HEK293T (cell line): ENCODE results near the gene TTC23L.

Experiments used
- CTCF ChIA-PET: fragments of 350-600 bp; formaldehyde crosslinking; extraction: SDS; loops from one replicate; lab custom pipeline; 2021; ENCODE audit warnings: antibody characterized with exemption, inconsistent platforms; lab: Yijun Ruan, JAX
- POLR2A ChIA-PET: fragments of 350-600 bp; formaldehyde crosslinking; extraction: SDS; loops from one replicate; lab custom pipeline; 2020; ENCODE audit warnings: antibody characterized with exemption, inconsistent platforms; lab: Yijun Ruan, JAX
- DNase-seq: peaks from one replicate; pipeline ENCODE4 v3.0.0; 2012; ENCODE audit warnings: mixed read lengths; ENCODE audit errors: extremely low spot score
- ARNT ChIP-seq: fragments of 450-650 bp; IDR thresholded peaks from 2 replicates; pipeline ENCODE4 v1.6.1; 2017; ENCODE audit warnings: mild to moderate bottlenecking
- BHLHE40 ChIP-seq: fragments of 450-650 bp; IDR thresholded peaks from 2 replicates; pipeline ENCODE4 v1.6.1; 2016; ENCODE audit warnings: mild to moderate bottlenecking, moderate library complexity, borderline replicate concordance
- CTBP1 ChIP-seq: fragments of 450-650 bp; IDR thresholded peaks from 2 replicates; pipeline ENCODE4 v1.6.1; 2016; ENCODE audit warnings: borderline replicate concordance
- ELF4 ChIP-seq: fragments of 450-650 bp; IDR thresholded peaks from 2 replicates; pipeline ENCODE4 v1.6.1; 2017; ENCODE audit warnings: antibody characterized with exemption
- FOXA1 ChIP-seq: fragments of 450-650 bp; IDR thresholded peaks from 2 replicates; pipeline ENCODE4 v1.6.1; 2016; ENCODE audit warnings: mild to moderate bottlenecking
- FOXK2 ChIP-seq: fragments of 450-650 bp; IDR thresholded peaks from 2 replicates; pipeline ENCODE4 v1.6.1; 2016; ENCODE audit warnings: mild to moderate bottlenecking
- FOXM1 ChIP-seq: fragments of 450-650 bp; IDR thresholded peaks from 2 replicates; pipeline ENCODE4 v1.6.1; 2017; ENCODE audit warnings: mild to moderate bottlenecking, borderline replicate concordance
- HDGF ChIP-seq: fragments of 450-650 bp; IDR thresholded peaks from 2 replicates; pipeline ENCODE4 v1.6.1; 2017; ENCODE audit warnings: antibody characterized with exemption, borderline replicate concordance
- L3MBTL2 ChIP-seq: fragments of 450-650 bp; conservative IDR thresholded peaks from 2 replicates; pipeline ENCODE4 v1.6.1; 2016; ENCODE audit warnings: mild to moderate bottlenecking
- LEF1 ChIP-seq: fragments of 450-650 bp; IDR thresholded peaks from 2 replicates; pipeline ENCODE4 v1.6.1; 2017; ENCODE audit warnings: mild to moderate bottlenecking, borderline replicate concordance
- NFRKB ChIP-seq: fragments of 450-650 bp; IDR thresholded peaks from 2 replicates; pipeline ENCODE4 v1.6.1; 2016; ENCODE audit warnings: mild to moderate bottlenecking, moderate library complexity
- PKNOX1 ChIP-seq: fragments of 450-650 bp; IDR thresholded peaks from 2 replicates; pipeline ENCODE4 v1.6.1; 2016
- SP1 ChIP-seq: fragments of 450-650 bp; IDR thresholded peaks from 2 replicates; pipeline ENCODE4 v1.6.1; 2017
- SUZ12 ChIP-seq: fragments of 450-650 bp; IDR thresholded peaks from 2 replicates; pipeline ENCODE4 v1.6.1; 2016; ENCODE audit warnings: mild to moderate bottlenecking
- TARDBP ChIP-seq: fragments of 450-650 bp; IDR thresholded peaks from 2 replicates; pipeline ENCODE4 v1.6.1; 2016
- ZNF384 ChIP-seq: fragments of 450-650 bp; IDR thresholded peaks from 2 replicates; pipeline ENCODE4 v1.6.1; 2016

The TTC23L gene

GRCh38 chr5:34929134-34929719 lies 90.3 kb downstream of the TTC23L start, which contains the start of gene DNAJC21:
Gene DNAJC21 (plus strand): TSS chr5:34929559. CDS start chr5:34929820, 261 bp downstream.
- POLR2A ChIA-PET, result interaction anchor here (1.0 to 3.8 kb wide), 5 partner anchors 9 to 447 kb away, joined by 3 to 65 read pairs (median 4); partner anchors contain the start of genes BRIX1 and RAD1
- CTCF ChIA-PET, result interaction anchor here (0.6 to 0.8 kb wide), 2 partner anchors 14 to 197 kb away, joined by 3 read pairs; partner anchors contain the start of genes BRIX1 and RAD1
- peak; percentile 97 for DNase-seq

GRCh38 chr5:34929720-34930461 lies 90.9 kb downstream of the TTC23L start:
- ChIA-PET POLR2A (interaction anchor here (0.6 to 3.8 kb wide), 6 partner anchors 9 to 448 kb away, joined by 3 to 65 read pairs (median 4); partner anchors contain the start of genes BRIX1 and RAD1), CTCF (interaction anchor here (0.8 kb wide), 1 partner anchor 14 kb away, joined by 3 read pairs; the partner anchor contains the start of genes BRIX1 and RAD1)
- TF ChIP-seq L3MBTL2 (0 out of 2 replicates have a peak, but pooled peaks have one; percentile 36), LEF1 (no peak; the same call in 1 of the 2 replicates)
- peak; percentile 66 for DNase-seq

More at GRCh38 chr5:34929134-34929719, 90.3 kb downstream of the TTC23L start, which contains the start of gene DNAJC21:
- TF ChIP-seq BHLHE40, result no peak
- TF ChIP-seq LEF1, result no peak
- no peak for TF ChIP-seq ARNT
- peak; percentile 92; the same call in 1 of the 2 replicates for TF ChIP-seq HDGF
- TF ChIP-seq FOXM1, result no peak
- TF ChIP-seq CTBP1, result no peak
- TF ChIP-seq FOXA1, result no peak
- no peak for TF ChIP-seq ZNF384
- TF ChIP-seq NFRKB, result no peak
- no peak for TF ChIP-seq TARDBP
- TF ChIP-seq PKNOX1, result peak; percentile 95
- no peak for TF ChIP-seq SUZ12
- no peak for TF ChIP-seq L3MBTL2
- no peak for TF ChIP-seq ELF4

DNA sequence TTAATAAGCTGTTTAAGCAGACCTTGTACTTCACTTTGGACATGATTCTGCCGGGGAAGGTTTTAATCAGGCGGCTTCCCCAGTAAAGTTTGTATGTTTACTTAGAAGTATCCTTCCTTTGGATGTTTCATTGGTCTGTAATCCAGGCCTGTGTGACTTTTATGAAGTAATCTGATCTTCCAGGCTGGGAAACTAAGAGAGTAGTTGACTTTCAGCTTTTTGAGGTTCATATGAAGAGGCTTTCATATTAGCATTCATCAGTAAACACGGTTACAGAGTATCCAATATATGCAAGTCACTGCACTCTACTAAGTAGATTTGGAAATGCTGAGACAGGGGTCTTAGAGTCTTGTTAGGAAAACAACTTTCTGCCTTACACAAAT lies 91.5 kb downstream of the TTC23L start:
- CTCF ChIA-PET, result no interaction called here

GRCh38 chr5:34930870-34931269 lies 91.9 kb downstream of the TTC23L start:
- ChIA-PET POLR2A (interaction anchor here (3.8 kb wide), 1 partner anchor 16 kb away, joined by 65 read pairs; the partner anchor contains the start of genes BRIX1 and RAD1), CTCF (no interaction called here)
- TF ChIP-seq BHLHE40 (no peak), ELF4 (no peak), FOXA1 (no peak), SUZ12 (no peak), FOXK2 (no peak), FOXM1 (no peak)
- DNase-seq, result no peak

More for the DNA sequence above, 91.5 kb downstream of the TTC23L start:
- TF ChIP-seq FOXM1 (no peak), ZNF384 (no peak), NFRKB (no peak), BHLHE40 (no peak), HDGF (no peak), TARDBP (no peak), SUZ12 (no peak), ELF4 (no peak), L3MBTL2 (no peak)
- POLR2A ChIA-PET, result interaction anchor here (2.0 to 3.8 kb wide), 2 partner anchors 13 to 15 kb away, joined by 9 to 65 read pairs; partner anchors contain the start of genes BRIX1 and RAD1
- no peak for DNase-seq

GRCh38 chr5:34932947-34933346 lies 94.0 kb downstream of the TTC23L start:
- DNase-seq, result no peak
- POLR2A ChIA-PET, result interaction anchor here (1.7 kb wide), 1 partner anchor 18 kb away, joined by 6 read pairs; the partner anchor contains the start of genes BRIX1 and RAD1
- CTCF ChIA-PET, result no interaction called here
- TF ChIP-seq HDGF, result no peak
- no peak for TF ChIP-seq ARNT
- no peak for TF ChIP-seq ELF4
- no peak for TF ChIP-seq SP1
- TF ChIP-seq TARDBP, result no peak
- TF ChIP-seq FOXM1, result no peak
- no peak for TF ChIP-seq SUZ12
- no peak for TF ChIP-seq CTBP1
- no peak for TF ChIP-seq NFRKB
- TF ChIP-seq LEF1, result no peak
- TF ChIP-seq ZNF384, result no peak
- TF ChIP-seq FOXK2, result no peak
- TF ChIP-seq L3MBTL2, result no peak
- TF ChIP-seq BHLHE40, result no peak
- no peak for TF ChIP-seq PKNOX1
- no peak for TF ChIP-seq FOXA1

DNA sequence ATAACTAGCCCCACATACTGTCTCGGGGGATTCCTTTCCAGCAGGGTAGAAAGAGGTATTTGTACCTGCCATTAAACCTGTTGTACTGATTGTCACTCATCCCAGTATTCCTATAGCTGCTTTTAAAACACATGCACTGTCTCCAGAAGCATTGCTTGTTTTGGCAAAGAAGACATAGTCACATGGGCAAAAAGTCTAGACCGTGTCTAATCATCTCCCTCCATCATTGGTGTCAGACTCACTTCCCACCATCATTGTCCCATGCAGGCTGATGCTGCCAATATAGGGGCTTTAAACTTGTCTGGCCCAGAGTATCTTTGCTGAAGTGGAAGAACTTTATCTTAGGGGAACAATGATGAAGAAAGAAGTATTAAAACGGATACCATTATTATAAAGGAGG lies 103.0 kb downstream of the TTC23L start:
- CTCF ChIA-PET, result interaction anchor here (0.6 kb wide), 1 partner anchor 1419 kb away, joined by 5 read pairs; no protein-coding TSS in a partner anchor
- POLR2A ChIA-PET, result no interaction called here
- TF ChIP-seq NFRKB (no peak), ZNF384 (no peak), CTBP1 (no peak), HDGF (no peak), L3MBTL2 (no peak), ELF4 (no peak), FOXK2 (no peak), TARDBP (no peak), SUZ12 (no peak), BHLHE40 (no peak), ARNT (no peak), LEF1 (no peak), SP1 (no peak), PKNOX1 (no peak), FOXM1 (no peak), FOXA1 (no peak)
- no peak for DNase-seq
